Right lobe of liver (tissue), 4 donors: ENCODE data around the gene KIRREL2.
"Not testable (repeated sequence)": the region's sequence is repeated elsewhere in the genome, so short reads cannot be mapped to it uniquely, and the experiment has no call there.

ENCODE experiments used
- POLR2A ChIP-seq: fragments of 450-650 bp; IDR thresholded peaks from one replicate; pipeline ENCODE4 v1.6.1; 2017; ENCODE audit warnings: antibody characterized with exemption, mild to moderate bottlenecking
- TF ChIP-seq, protein P1 (sequence below), 4 donors: fragments of 200-600 bp in 3 of 4; fragments of 450-650 bp in 1 of 4; IDR thresholded peaks; one replicate each; pipeline versions ENCODE4 v1.5.1 to v1.8.0; 2016 to 2022; ENCODE audit warnings: antibody characterized with exemption in 4 of 4, mild to moderate bottlenecking in 2 of 4
- donor health status: DM: no; HTN: no; CAD: no.
- donor health status: DM: no; HTN: no; CAD: no.
- donor health status: DM: no; HTN: yes; CAD: no.

DNA sequence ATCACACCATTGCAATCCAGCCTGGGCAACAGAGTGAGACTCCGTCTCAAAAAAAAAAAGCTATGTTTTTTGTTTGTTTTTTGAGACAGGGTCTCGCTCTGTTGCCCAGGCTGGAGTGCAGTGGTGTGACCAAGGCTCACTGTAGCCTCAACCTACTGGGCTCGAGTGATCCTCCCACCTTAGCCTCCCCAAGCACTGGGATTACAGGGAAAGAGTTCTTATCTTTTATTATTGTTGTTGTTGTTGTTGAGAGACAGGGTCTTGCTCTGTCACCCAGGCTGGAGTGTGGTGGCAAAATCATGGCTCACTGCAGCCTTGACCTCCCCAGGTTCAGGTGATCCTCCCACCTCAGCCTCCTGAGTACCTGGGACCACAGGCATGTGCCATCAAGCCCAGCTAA lies 35.1 kb downstream of the KIRREL2 start:
- TF ChIP-seq, protein P1, sequence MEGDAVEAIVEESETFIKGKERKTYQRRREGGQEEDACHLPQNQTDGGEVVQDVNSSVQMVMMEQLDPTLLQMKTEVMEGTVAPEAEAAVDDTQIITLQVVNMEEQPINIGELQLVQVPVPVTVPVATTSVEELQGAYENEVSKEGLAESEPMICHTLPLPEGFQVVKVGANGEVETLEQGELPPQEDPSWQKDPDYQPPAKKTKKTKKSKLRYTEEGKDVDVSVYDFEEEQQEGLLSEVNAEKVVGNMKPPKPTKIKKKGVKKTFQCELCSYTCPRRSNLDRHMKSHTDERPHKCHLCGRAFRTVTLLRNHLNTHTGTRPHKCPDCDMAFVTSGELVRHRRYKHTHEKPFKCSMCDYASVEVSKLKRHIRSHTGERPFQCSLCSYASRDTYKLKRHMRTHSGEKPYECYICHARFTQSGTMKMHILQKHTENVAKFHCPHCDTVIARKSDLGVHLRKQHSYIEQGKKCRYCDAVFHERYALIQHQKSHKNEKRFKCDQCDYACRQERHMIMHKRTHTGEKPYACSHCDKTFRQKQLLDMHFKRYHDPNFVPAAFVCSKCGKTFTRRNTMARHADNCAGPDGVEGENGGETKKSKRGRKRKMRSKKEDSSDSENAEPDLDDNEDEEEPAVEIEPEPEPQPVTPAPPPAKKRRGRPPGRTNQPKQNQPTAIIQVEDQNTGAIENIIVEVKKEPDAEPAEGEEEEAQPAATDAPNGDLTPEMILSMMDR (IDR thresholded peaks at IDR 0.05), result not testable (repeated sequence)
- TF ChIP-seq POLR2A, result not testable (repeated sequence)
